Naive thymus-derived CD8-positive, alpha-beta T cell (primary cell): ENCODE results near the gene LHX4. TPM values are rescaled to one million over a fixed set of nuclear protein-coding genes. Genes with fewer than 3 reads are reported as not detected.

Experiments
- ATAC-seq, 2 donors: fragments of 150-1000 bp; cut with Tn5 transposase in 1 of 2; sonication (Bioruptor Pico), chemical (Tn5 transposase) in 1 of 2; 1 replicate in 1 of 2; 2 replicates in 1 of 2; pipeline ENCODE4 v1.10.0; 2021; ENCODE audit warnings: mild to moderate bottlenecking in 2 of 2, moderate library complexity in 2 of 2
- POLR2A ChIA-PET: fragments of 350-600 bp; sonication (Branson Sonifier 250); formaldehyde crosslinking; loops from one replicate; lab custom pipeline; 2021; ENCODE audit warnings: antibody characterized with exemption; lab: Charles Lee
- DNase-seq, 10 donors: peaks; one replicate each; pipeline versions ENCODE4 v3.0.0 to v3.0.0-alpha.2; 2020 to 2022
- H3K27ac Mint-ChIP-seq, 10 donors: one replicate each; pipeline ENCODE4 v1.8.0; 2020 to 2022; ENCODE audit warnings: mild to moderate bottlenecking in 10 of 10, mixed read lengths in 10 of 10, moderate library complexity in 4 of 10, inconsistent platforms in 1 of 10
- H3K27me3 Mint-ChIP-seq, 5 donors: one replicate each; pipeline ENCODE4 v1.8.0; 2021 to 2022; ENCODE audit warnings: mixed read lengths in 5 of 5
- H3K36me3 Mint-ChIP-seq, 3 donors: one replicate each; pipeline ENCODE4 v1.8.0; 2020 to 2022; ENCODE audit warnings: mixed read lengths in 3 of 3, mild to moderate bottlenecking in 2 of 3, inconsistent platforms in 1 of 3
- H3K4me1 Mint-ChIP-seq, 4 donors: one replicate each; pipeline ENCODE4 v1.8.0; 2021 to 2022; ENCODE audit warnings: mixed read lengths in 4 of 4
- H3K4me3 Mint-ChIP-seq, 10 donors: one replicate each; pipeline ENCODE4 v1.8.0; 2020 to 2022; ENCODE audit warnings: mild to moderate bottlenecking in 10 of 10, mixed read lengths in 10 of 10, moderate library complexity in 6 of 10, inconsistent platforms in 1 of 10
- H3K9me3 Mint-ChIP-seq, 9 donors: one replicate each; pipeline ENCODE4 v1.8.0; 2020 to 2022; ENCODE audit warnings: mixed read lengths in 9 of 9, mild to moderate bottlenecking in 3 of 9, inconsistent platforms in 1 of 9, moderate library complexity in 1 of 9
- polyA plus RNA-seq, 3 donors: library from polyadenylated mRNA; unstranded; fragments of 300-500 nt; fragmentation: Illumina TruSeq; gene quantifications; one replicate each; pipeline ENCODE4 v1.2.3, GENCODE V29; 2021
- total RNA-seq, 8 experiments: library from RNA in 2 of 8; stranded (reverse) in 2 of 8; gene quantifications; one replicate each; pipeline ENCODE4 v1.2.3 and lab custom pipeline; 2021 to 2026

The LHX4 gene
- total and polyA plus RNA-seq, 5 experiments from 2014 or later = 0.09 to 0.25 (median 0.12) TPM; not detected in 2

DNA sequence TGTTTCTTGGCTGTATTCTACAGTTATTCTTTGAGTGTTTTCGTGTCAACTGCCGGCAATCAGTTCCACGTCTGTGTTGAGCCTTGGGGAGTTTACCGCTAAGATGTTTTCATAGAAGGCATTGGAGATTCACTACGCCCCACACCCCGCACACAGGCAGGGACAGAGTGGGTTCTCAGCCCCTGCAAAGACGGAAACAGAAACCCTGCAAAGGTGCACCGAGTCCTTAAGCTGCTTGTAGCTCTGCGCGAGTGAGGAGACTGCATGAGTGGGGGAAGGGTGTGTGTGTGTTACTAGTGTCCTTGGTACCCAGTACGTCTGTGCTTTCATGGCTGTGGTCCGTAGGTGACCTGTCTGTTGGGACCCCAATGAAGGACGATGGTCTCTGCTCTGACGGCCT, 1.9 kb downstream of the LHX4 start:
- peaks cover 38 to 75% (median 59%) of the 10 kb centered on the region in 5 donors for H3K27me3 Mint-ChIP-seq
- no peak for ATAC-seq
- peaks cover 0 to 4% (median 0%) of the 10 kb centered on the region in 3 donors for H3K36me3 Mint-ChIP-seq
- H3K4me1 Mint-ChIP-seq = peaks cover 17 to 56% (median 53%) of the 10 kb centered on the region in 4 donors
- DNase-seq = no peak
- POLR2A ChIA-PET = interaction anchor here (0.7 kb wide), 1 partner anchor 1115 kb away, joined by 3 read pairs; no protein-coding TSS in a partner anchor
- H3K9me3 Mint-ChIP-seq = peaks cover 0 to 2% (median 0%) of the 10 kb centered on the region in 9 donors
- no peak overlapping the region for H3K27ac Mint-ChIP-seq
- H3K4me3 Mint-ChIP-seq = peak overlapping the region; percentile 58 to 84 (median 77)

DNA sequence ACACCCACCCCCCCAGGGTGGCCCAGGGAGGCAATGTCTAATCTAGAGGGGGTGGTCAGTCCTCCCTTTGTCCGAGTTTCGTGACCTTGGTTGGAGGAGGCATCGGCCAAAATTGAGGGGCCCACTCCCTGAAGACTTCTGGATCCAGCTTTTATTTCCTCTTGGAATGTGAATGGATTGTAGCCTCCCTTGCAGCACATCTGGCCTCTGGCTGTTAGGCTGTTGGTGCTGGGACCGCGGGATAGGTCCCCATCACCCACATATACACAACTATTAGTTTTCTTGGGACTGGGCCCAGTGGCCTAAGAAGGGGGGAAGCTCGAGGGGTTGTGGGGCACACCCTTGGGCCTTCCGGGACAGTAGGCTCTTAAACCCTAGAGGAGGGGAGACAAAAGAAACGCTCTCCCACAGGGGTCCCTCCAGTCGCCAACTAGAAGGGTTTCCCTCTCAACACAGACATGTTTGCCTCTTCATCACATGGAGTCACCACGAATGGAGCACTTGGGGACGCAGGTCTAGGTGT, 2.5 kb downstream of the LHX4 start:
- no peak for DNase-seq
- Mint-ChIP-seq H3K27ac (peak overlapping the region in 1 of 10 donors; percentile 40), H3K27me3 (peaks cover 41 to 81% (median 64%) of the 10 kb centered on the region in 5 donors), H3K36me3 (peaks cover 0 to 4% (median 0%) of the 10 kb centered on the region in 3 donors), H3K4me3 (peak overlapping the region in 9 of 10 donors; percentile 24 to 84 (median 78)), H3K4me1 (peaks cover 17 to 58% (median 53%) of the 10 kb centered on the region in 4 donors), H3K9me3 (peaks cover 0 to 2% (median 0%) of the 10 kb centered on the region in 9 donors)
- ATAC-seq = no peak
- POLR2A ChIA-PET = no interaction called here

DNA sequence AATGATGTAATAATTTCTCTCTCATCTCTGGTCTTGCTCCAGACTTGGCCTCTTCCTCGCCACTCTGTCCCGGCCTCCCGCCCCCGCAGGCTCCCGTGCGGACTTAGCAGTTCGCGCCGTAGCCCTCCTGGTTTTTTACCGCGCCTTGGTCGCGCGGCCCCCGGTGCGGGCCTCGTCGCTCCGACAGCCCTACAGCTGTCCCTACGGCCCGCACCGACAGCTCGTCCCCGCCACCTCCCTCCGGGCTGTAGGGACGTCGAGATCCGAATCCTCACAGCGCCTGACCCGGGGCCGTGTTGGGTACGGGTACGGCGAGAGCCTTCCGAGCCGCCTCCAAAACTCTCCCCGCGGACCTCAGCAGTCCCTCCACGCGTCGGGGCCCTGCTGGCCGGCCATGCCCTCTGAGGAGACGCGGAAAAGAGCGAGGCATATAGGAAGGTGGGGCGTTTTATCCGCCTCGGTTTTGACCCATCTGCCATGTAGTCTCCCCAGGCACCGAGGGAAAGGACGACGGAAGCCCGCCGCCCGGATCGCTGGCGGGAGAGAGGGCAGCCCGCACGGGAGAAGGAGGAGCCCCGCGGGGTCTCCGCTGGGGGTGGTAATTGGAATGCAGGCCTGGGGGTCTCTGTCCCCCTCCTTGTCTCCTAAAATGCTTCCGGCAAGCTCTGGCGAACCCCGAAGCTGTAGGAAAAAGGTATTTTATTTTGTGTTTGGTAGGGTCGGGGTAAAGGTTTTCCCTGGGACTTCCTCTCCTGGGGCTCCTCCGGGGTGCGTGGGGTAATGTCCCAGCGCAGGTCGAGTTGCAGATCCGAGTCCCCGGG, 3.3 kb downstream of the LHX4 start:
- Mint-ChIP-seq H3K9me3 (peaks cover 0 to 2% (median 0%) of the 10 kb centered on the region in 9 donors), H3K4me3 (peak overlapping the region in 8 of 10 donors; percentile 11 to 64 (median 33))

DNA sequence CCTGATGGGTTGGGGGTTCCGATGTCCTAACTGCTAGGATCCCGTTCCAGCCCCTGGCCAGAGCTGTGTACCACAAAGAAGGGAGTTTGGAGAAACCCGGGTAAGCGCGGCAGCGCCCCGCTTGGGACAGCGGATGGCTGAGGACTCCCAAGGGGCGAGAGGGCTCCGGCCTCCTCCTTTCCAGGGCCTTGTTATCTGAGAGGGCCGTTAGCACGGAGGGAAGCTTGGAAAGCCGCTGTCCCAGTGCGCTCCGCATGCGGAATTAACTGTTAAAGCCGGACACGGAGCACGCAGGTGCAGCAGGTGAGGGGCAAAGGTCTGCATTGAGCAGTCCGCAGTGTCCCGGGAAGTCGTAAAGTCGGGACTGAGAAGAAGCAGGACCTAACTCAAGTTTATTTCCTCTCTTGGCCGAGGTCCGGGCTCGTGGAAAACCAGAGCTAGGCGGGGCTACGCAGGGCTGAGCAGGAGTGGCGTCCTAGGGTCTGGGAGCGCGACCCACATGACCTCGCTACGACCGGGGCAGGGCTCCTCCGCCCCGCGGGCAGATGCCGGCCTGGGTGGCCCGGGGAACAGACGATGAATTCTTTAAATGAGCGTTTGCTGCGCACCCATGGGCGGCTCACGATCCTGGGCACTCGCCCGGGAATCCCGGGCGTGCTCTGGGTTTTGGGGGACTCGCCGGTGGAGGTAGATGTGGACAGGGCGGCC, 4.5 kb downstream of the LHX4 start:
- no peak for DNase-seq
- Mint-ChIP-seq H3K36me3 (peaks cover 0 to 2% (median 0%) of the 10 kb centered on the region in 3 donors), H3K4me3 (peak overlapping the region in 9 of 10 donors; percentile 7 to 66 (median 58)), H3K4me1 (peaks cover 14 to 51% (median 45%) of the 10 kb centered on the region in 4 donors), H3K27ac (peak overlapping the region in 1 of 10 donors; percentile 74), H3K9me3 (no peaks in the 10 kb centered on the region), H3K27me3 (peaks cover 40 to 80% (median 64%) of the 10 kb centered on the region in 5 donors)
- ATAC-seq = no peak
- POLR2A ChIA-PET = no interaction called here

More for the DNA sequence above, 3.3 kb downstream of the LHX4 start:
- POLR2A ChIA-PET = no interaction called here
- no peak for ATAC-seq
- H3K36me3 Mint-ChIP-seq = peaks cover 0 to 4% (median 0%) of the 10 kb centered on the region in 3 donors
- H3K27ac Mint-ChIP-seq = no peak overlapping the region
- H3K4me1 Mint-ChIP-seq = peaks cover 17 to 58% (median 52%) of the 10 kb centered on the region in 4 donors
- DNase-seq = no peak
- H3K27me3 Mint-ChIP-seq = peaks cover 40 to 80% (median 66%) of the 10 kb centered on the region in 5 donors

DNA sequence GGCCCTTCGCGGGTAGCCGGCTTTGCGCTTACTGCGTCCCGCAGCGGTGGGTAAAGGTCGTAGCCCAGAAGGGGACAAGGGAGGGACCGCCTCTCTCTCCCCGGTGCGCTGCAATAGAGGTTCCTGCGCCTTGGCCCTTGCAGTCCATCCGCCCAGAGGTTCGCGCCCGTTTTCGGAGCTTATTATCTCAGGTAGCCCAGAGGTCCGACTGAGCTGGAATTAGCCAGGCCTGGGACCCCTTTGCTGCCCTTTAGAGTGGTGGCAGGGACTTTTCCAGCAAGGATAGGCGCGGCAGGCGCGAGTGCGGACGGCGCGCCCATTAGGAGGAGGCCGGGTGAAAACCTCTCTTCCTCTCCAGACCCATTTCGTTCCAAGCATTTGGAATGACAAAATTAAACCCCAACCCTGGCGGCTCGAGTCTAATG, 5.0 kb downstream of the LHX4 start:
- Mint-ChIP-seq H3K27me3 (peaks cover 42 to 86% (median 69%) of the 10 kb centered on the region in 5 donors), H3K4me1 (peaks cover 14 to 51% (median 45%) of the 10 kb centered on the region in 4 donors), H3K27ac (no peak overlapping the region), H3K4me3 (peak overlapping the region in 6 of 10 donors; percentile 7 to 66 (median 62)), H3K9me3 (no peaks in the 10 kb centered on the region), H3K36me3 (peaks cover 0 to 2% (median 0%) of the 10 kb centered on the region in 3 donors)
- ATAC-seq = no peak
- POLR2A ChIA-PET = no interaction called here
- no peak for DNase-seq

DNA sequence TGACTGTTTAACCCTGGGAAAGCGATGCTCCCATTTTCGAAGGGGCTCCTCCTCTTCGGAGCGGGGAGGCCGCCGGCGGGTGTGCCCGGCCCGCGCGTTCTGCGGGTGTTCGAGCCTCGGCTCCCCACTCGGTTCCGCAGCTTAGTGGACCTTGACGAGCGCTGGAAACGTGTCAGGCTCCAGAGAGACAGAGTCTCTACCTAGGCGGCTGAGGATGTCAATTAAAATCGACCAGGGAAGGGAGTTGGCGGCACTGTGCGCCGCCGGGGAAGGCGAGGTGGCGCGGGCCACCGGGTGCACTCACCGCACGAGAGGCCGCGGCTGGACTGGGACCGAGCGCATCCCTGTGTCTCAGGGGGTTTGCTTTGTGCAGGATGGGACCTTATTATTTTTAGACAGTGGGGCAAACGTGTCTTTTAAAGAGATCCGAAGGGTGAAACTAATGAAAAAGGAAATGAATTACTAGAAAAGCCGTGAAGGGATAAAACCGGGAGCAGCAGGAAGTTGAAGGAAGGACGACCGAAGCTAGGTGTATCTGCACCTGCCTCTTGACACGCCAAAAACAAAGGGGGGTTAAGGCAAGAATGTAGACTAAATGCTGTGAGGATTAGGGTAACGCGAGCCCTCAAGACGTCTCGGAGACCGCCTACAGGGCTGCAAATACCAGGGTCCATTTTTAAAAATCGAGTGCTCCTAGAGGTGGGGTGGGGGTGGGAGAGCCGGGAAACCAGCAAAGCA, 5.6 kb downstream of the LHX4 start:
- Mint-ChIP-seq H3K4me3 (peak overlapping the region in 7 of 10 donors; percentile 5 to 66 (median 48)), H3K27ac (no peak overlapping the region), H3K4me1 (peaks cover 14 to 49% (median 44%) of the 10 kb centered on the region in 4 donors), H3K27me3 (peaks cover 44 to 89% (median 74%) of the 10 kb centered on the region in 5 donors), H3K9me3 (no peaks in the 10 kb centered on the region), H3K36me3 (peaks cover 0 to 2% (median 0%) of the 10 kb centered on the region in 3 donors)
- DNase-seq = no peak
- POLR2A ChIA-PET = no interaction called here
- ATAC-seq = no peak

DNA sequence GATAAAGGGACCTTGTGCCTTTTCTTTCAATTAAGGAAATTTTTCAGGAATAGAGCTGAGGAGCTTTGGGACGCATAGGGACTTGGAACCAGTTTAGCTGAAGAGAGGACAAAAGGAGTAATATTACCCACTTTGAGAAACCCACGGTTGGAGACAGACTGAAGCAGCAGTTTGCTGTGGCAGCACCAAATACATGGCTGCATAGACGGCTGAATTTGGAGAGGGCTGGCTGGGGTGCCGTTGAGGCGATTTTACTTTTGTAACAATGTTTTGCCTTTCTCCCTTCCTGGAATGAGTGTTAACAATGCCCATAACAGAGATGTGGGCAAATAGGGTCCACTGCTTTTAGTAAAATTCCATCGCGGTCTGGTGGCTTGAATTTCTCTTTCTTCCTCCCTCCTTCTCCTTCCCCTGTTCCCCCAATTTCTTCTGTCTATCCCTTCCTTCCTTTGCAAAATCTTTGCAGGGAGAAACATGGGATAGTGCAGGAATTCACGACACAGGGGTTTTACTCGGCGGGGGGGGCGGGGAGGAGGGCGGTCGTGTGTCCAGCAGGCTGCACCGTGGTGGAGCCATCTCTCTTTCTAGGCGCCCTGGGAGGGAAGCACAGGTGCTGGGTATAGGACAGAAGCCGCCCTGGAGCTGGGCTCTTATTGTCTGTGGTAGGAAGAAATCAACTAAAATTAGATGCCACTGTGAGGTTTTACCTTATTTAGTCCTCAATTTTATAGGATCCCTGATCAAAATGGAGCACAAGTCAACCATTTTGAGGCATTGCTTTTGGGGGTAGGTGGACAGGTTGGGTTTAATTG, 6.8 kb downstream of the LHX4 start:
- Mint-ChIP-seq H3K4me1 (peaks cover 14 to 39% (median 36%) of the 10 kb centered on the region in 4 donors), H3K4me3 (no peak overlapping the region), H3K36me3 (peaks cover 0 to 2% (median 0%) of the 10 kb centered on the region in 3 donors), H3K27ac (no peak overlapping the region), H3K9me3 (no peaks in the 10 kb centered on the region), H3K27me3 (peaks cover 44 to 100% (median 79%) of the 10 kb centered on the region in 5 donors)
- POLR2A ChIA-PET = interaction anchor here (0.5 kb wide), 1 partner anchor 244 kb away, joined by 4 read pairs; no protein-coding TSS in a partner anchor
- ATAC-seq = no peak
- DNase-seq = no peak

DNA sequence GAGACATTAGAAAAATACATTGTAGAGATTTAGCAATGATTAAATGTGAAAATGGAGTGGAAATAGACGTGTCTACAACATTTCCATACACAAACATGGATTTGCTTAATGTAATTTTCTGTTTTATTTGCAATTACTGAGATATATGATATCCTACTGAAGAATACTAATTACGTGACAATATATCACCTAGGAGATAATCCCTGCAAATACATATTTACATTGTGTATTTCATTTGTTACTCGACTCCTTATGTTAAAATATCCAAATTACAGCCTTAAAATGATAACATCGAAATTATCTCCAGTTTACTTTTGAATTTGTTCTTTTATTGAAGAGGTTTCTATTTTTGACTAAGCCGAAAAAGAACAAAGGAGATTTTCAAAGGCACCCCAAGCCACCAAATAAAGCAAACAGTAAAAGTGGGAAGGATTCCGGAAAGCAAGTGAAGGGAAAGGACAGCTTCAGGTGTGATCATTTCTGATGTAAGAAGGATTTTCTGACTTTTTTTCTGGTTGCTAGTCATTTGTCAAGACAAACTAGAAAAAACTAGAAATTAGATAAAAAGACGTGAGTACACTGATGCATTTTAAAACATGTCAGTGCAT, 7.9 kb downstream of the LHX4 start:
- POLR2A ChIA-PET = no interaction called here
- H3K4me3 Mint-ChIP-seq = no peak overlapping the region

DNA sequence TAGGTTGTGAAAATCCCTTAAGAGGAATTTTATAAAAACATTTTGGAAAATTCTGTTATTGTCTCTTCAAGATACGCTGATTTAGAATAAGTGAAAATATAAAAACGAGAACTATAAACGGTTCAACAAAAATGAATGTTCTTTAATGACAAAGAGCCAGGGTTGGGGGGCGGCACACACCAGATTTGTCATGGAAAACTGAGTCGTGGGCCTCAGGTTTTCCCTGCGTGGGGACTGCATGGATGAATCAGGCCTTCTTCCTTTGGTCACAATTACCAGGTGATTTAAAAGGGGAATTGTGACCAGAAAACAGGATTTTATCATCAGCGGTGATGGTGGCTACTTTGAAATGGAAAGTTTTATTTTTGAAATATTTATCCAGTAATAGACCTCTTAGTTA, 8.6 kb downstream of the LHX4 start:
- ATAC-seq (no peak), DNase-seq (no peak)
- no peaks in the 10 kb centered on the region for H3K9me3 Mint-ChIP-seq
- H3K4me3 Mint-ChIP-seq = no peak overlapping the region
- POLR2A ChIA-PET = no interaction called here
- peaks cover 44 to 100% (median 72%) of the 10 kb centered on the region in 5 donors for H3K27me3 Mint-ChIP-seq
- H3K27ac Mint-ChIP-seq = no peak overlapping the region
- peaks cover 0 to 2% (median 0%) of the 10 kb centered on the region in 3 donors for H3K36me3 Mint-ChIP-seq
- peaks cover 14 to 28% (median 27%) of the 10 kb centered on the region in 4 donors for H3K4me1 Mint-ChIP-seq

More for the DNA sequence above, 7.9 kb downstream of the LHX4 start:
- no peak overlapping the region for H3K27ac Mint-ChIP-seq
- DNase-seq = no peak
- no peaks in the 10 kb centered on the region for H3K9me3 Mint-ChIP-seq
- ATAC-seq = no peak
- peaks cover 14 to 34% (median 31%) of the 10 kb centered on the region in 4 donors for H3K4me1 Mint-ChIP-seq
- H3K27me3 Mint-ChIP-seq = peaks cover 44 to 100% (median 76%) of the 10 kb centered on the region in 5 donors
- H3K36me3 Mint-ChIP-seq = peaks cover 0 to 2% (median 0%) of the 10 kb centered on the region in 3 donors

DNA sequence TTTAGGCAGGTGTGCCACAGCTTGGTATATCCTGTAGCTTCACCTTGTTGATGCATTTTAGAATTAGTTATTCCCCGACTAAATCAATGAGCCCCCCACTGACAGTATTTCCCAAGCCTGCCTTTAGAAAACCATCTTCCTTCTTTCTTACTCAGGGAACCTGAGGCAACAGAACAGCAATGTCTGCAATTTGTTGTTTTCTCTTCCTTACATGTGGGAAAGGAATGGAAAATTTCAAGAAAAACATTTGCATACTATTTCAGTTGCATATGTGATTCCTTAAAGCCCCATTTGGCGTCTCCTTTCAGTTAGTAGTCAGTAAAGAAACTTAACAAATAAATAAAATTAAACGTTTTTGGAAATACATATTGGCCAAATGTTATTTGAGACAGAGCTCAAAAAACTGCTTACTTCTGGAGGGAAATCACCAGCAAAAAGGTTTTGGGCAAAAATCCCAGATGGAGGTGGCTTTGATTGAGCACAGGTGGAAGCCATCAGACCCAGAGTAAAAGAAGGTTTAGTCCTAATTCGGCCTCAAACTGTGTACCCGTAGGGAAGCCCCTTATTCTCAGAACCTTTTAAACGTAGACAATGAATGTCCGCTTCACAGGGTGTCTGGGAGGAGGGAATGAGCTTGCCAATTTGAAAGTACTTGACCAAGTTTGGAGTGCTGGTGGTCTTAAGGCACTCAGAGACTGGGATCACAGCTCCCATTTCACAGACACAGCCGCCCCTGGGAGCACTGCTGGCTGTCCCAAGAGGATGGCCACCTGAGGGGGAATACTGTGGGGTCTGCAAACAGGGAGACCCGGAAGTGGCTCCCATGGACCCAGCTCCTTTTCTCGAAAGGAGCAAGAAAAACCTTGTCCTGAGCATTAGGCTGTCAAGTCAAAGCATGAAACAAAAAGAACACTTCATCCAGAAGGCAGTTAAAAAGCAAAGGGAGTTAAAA, 9.4 kb downstream of the LHX4 start:
- no peak for ATAC-seq
- POLR2A ChIA-PET = no interaction called here
- H3K36me3 Mint-ChIP-seq = peaks cover 0 to 2% (median 0%) of the 10 kb centered on the region in 3 donors
- peaks cover 11 to 21% (median 20%) of the 10 kb centered on the region in 4 donors for H3K4me1 Mint-ChIP-seq
- DNase-seq = peak in 1 of 10 donors; percentile 15
- H3K4me3 Mint-ChIP-seq = no peak overlapping the region
- H3K27ac Mint-ChIP-seq = peak overlapping the region in 1 of 10 donors; percentile 53
- H3K9me3 Mint-ChIP-seq = no peaks in the 10 kb centered on the region
- H3K27me3 Mint-ChIP-seq = peaks cover 42 to 100% (median 71%) of the 10 kb centered on the region in 5 donors
